DMS53 treated with DMSO at 0.1 percent for 48 hours (cell line): ENCODE data around the gene TES.

Experiments used
- DNase-seq: peaks from one replicate; lab custom pipeline; 2025; ENCODE audit not compliant: unreplicated experiment; lab: John Stamatoyannopoulos, UW

Gene TES

DNA sequence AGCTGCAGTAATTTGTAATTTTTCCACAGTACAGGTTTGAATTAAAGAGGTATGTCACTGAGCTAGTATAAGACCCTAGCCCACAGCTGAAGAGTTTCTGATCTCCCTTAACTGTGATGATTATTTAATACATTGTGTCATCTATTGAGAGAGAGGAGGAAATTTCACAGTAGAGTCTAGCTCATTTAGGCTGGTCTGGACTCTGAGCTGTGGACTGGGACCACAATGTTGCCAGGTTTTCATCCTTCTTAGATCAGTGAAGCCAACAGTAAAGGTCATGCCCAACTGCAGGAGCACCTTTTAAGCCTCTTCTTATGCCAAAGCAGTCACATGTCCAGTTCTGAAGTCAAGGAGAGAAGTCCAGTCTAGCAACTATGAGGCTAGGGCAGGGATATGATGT is 8.9 kb downstream of the TES start:
- DNase-seq, result no peak

DNA sequence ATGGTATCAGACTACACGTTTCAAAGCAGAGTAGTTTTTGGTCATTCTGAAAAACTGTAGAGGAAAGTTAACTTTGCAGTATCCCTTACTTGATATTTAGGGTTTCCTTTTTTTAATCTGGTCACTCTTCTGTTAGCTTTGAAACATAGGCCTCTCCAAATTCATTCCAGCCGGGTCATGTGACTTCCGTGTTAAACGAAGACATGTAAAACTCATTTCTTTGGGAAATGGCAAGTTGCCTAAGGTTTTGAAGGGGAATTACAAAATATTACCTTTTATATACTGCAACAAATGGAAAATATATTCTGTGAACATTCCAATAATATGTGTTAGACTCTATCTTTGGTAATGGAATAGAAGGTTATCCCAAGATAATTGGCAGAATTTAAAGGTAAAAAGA is 9.5 kb downstream of the TES start:
- DNase-seq, result no peak

DNA sequence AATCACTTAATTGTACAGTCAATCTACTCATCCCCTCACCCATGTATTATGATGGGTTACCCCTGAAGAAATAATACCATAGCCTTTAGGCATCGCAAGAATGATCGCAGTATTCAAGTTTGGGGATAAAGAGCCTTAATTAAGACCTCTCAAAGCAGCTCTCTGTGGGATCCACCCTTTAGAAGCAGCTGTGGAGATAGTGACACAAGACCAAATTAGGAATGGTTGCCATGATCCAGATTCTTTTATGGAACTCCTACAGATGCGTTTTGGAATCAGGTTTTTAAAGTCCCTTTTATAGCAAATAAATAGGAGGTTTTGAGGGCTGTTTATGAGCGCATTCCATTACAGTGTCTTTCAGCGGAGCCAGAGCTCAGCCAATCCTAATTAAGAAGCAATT is 12.2 kb downstream of the TES start:
- DNase-seq, result no peak

DNA sequence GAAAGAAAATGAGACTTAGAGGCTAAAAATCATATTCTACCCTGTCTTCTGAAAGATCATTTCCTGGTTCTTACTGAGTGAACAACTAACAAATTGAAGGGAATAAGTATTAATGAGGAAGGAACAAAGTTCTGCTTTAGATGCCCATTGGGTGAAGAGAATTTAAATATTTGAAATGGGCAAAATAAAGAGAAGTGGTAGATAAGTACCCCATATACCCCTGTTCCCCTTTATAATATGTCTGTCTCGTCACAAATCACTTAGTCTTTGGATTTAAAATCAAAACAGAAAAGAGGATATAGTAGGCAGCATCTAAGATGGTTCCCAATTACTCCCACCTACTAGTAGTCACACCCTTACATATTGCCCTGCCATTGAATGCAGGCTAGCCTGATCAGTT is 13.2 kb downstream of the TES start:
- DNase-seq, result no peak

DNA sequence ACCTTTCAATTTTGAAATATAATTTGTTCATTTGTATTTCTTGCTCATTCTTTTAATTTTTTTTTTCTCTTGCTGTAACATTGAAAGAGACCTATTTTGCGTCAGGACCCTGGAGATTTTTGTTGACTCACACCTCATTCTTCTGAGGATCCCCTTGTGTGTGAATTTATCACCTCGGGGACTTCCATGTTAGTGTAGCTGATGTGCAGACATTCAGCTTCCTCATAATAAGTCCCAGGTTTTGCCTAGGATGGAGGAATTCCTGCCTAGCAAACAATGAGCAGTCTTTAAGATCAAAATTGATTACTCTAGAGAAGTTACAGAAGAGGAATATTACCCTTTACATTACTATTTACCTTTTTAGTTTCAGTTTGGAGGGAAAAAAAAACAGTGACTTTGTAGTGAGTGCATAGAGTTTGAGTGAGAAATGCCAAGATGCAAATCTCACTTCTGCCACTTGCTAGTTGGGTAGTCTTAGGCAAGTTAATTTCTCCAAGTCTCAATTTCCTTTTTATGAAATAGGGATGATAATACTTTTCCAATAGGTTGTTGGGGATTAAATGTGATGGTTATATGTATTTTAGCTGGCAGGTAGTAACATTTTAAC is 14.3 kb downstream of the TES start:
- DNase-seq, result no peak

DNA sequence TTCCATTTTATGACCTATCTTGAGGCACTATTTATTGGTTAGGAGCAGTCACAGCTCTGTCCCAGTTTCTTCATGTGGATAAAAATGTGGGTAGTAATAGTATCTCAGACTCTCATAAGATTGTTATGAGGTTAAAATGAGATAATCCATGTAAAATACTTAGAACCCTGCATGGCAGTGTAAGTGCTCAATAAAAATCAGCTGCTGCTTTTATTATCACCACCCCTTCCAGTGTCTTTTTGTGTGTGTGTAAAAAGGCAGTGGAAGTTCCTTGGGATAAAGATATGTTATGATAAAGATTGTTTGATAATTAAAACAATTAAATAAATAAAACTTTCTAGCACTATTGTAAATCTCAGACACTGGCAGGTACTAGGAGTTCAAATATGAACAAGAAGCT is 15.5 kb downstream of the TES start:
- DNase-seq, result no peak

DNA sequence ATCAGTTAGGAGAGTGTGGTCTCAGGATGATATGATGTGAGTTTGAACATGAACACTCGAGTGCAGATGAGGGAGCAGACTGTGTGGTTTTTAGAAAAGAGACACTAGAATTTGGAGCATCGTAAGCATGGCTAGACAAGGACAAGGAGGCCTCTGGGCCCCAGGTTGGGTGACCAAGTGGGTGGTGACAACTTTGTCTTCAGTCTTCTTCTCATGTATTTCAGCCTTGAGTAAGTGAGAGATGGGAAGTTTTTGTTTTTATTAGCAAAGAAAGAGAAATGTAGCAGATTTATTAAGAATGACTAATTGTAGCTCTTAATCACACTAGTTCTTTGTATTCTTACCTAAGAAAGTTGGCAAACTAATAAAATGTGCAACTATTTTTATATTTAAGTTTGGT is 16.3 kb downstream of the TES start:
- DNase-seq, result no peak

DNA sequence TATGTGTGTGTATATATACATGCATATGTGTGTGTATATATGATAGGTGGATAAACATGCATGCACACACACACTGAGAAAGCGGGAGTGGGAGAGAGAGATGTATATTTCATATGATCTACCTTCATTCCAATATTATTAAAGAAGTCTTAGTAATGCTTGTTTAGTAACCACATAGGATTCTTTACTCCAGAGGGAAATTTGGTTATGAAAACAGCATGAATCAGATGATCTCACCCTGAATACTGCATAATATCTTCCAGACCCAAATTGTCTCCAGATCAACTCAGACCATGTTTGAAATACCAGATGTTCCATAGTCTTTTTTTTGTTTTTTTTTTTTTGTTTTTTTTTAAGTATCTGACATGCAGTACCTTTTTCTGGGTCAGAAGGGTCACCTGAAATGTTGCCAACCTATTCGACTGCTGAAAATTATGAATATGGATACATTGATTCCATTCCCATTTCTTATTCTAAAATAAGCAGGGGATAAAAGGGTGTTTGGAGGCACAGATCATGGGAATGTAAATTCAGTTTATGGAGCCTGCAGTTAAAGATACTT is 17.4 kb downstream of the TES start:
- DNase-seq, result no peak

DNA sequence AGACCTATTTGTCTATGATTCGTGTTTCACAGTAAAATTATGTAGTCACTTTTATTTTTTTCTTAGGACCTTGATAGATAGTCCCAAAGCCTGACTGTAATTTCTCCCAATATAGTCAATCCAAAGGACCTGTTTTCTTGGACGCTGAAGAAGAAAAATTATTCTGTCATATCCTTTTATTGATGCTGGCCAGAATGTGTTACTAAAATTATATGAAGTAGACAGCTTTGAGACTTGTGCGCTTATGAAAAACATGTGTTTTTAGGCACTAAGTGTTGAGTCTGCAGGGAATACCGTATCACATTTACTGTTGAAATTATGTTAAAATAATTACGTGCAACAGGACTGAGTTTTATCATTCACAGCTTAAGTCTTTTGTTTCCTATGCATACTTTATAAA is 17.9 kb downstream of the TES start:
- DNase-seq, result no peak

DNA sequence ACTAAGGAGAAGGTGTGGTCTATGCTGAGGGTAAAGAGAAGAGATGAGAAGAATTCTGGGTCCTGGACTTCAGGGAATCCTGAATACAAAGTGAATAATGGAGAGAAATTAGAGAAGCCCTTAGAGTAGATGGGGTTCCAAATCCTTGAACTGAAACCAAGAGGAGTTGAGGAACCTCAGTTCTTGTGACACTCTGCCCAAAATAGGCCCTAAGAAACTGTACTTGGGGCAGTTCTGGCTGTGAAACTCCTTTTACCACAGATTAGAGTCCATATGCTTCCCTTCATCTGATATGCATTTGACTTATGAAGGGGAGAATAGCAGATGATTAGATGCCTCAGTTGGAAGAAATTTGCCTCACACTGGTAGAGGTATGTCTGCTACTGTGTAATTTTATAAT is 19.0 kb downstream of the TES start:
- no peak for DNase-seq

DNA sequence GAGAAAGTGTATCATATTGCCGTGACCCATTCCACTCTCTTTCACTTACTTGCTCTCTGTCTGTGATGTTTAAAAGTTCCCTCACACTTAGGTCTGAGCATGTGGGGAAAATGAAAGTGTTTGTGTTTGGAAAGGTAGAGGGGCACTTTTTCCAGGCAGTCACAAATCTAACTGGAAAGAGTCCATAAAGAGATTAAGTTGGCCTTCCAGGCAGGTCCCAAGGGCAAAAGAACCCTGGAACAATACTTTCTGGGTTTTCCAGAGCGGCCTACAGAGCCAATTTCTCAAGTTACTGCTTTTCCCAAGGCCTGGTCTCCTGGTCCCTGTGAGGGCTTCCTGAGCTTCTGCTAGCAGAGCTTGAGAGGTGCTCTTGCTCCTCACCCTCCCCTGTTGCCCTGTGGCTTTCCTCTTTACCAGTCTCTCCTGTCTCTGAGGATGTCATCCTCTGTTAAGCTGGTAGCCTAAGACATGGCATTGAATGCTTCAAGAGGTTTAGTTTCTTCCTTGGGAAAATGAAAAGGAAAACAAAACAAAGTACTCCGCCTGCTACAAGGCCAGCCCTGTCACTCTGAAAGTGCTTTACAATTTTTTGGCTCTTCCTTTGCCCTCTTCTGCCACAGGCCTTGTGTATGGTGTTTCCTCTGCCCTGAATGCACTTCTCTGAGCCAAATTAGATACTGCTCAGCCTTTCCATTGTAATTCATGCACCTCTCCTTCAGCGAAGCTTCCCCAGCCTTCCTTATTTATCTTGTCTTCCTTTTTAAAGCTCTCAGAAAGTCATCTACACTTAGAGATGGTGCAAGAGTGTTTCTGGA is 20.1 kb downstream of the TES start:
- no peak for DNase-seq

DNA sequence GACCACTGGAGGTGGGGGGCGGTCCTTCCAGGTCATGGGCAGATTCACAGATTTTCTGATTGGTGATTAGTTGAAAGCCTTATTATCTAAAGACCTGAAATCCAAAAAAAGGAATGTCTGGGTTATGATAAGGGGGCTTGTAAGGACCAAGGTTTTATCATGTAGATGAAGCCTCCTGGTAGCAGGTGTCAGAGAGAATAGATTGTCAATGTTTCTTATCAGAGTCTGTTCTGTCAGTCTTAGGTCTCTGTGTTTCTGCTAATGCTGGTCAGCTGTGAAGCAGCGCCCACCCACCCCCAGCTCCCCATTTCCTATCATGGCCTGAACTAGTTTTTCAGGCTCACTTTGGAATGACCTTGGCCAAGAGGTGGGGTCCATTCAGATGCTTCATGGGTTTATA is 21.2 kb downstream of the TES start:
- DNase-seq, result no peak

DNA sequence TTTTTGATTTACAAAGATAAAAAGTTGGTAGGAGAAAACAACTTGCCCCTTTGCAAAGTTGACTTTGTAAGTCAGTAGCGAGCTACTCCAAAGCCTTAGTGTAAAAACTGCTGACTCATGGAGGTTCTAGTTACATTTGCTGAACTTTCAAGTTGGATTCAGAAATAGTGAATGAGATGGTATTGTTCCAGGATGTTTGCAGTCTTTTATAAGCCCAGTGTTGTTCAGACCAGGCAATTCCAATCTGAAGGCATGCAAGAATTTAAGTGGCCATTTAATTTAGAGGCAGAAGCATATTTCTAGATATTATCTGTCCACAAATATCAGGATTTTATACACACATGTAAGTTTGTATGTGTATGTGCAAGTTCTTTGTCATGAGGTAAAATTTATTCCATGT is 21.6 kb downstream of the TES start:
- DNase-seq, result peak; percentile 10

DNA sequence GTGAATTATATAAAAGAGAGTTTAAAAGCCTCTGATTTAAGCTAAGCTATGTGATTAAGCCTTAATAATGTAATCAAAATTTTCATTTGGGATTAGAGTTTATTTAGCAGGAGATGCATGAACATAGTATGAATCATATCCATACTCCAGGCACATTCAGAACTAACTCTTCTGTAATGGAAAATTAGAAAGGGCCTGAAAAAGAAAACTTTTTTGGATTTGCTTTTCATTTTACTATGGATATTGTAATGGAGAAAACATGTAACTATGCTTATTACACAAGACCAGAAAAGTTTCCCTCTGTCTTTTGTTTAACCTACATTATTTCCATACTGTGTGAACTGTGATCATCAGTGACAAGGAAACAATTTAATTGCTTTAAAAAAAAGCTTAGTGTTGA is 22.0 kb downstream of the TES start:
- no peak for DNase-seq

DNA sequence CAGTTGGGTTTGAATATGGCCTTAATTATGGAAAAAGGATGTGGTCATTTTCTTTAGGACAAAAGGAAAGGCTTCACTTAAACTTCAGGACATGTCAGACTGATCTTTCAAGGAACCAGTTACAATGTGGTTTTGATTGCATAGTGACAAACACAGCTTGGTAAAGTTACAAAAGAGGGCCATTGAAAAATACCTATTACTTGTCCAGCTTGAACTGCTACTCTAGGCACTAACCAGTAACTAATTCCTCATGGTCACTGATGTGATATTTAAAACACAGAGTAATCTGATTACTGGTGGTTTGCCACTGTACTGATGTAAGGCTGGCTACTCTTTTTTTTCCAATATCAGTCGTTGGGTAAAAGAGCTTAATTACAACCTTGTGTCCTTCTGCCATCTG is 22.6 kb downstream of the TES start:
- DNase-seq, result no peak

DNA sequence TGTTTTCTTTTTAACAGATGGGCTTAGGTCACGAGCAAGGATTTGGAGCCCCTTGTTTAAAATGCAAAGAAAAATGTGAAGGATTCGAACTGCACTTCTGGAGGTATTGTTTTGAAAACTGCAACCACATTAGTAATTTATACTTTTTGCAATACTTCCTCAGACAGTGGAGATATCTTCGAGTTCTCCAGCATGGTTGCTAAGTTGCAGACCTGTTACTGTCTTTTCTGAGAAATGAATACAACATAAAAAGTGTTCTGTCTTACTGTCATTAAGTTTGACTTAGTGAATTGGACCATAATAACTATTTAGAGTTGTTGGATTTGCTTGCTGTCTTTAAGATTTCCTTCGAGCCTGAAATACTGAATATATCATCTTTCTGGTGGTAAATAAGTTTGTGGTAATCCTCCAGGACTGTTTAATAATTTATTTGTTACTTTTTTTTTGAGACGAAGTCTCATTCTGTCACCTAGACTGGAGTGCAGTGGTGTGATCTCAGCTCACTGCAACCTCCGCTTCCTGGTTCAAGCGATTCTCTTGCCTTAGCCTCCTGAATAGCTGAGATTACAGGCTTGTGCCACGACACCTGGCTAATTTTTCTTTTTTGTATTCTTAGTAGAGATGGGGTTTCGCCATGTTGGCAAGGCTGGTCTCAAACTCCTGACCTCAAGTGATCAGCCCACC is 24.3 kb downstream of the TES start:
- no peak for DNase-seq

DNA sequence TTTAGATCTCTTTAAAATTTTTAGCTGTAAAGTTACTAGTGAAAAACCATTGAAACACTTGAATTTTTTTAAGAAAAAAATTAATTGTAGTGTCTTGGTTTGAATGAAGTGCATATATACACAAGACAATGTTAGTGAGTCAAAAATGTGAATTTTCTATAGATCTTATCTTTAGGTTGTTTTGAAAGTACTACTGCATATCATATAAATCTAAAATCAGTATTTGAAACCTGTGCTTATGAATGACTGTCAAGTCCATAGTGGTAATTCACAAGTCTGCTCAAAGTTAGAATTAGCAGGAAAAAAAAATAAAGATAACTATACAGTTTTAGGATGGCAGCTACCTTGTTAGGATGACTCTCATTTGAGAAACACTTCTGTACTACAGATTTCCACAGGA is 25.0 kb downstream of the TES start:
- DNase-seq, result no peak

DNA sequence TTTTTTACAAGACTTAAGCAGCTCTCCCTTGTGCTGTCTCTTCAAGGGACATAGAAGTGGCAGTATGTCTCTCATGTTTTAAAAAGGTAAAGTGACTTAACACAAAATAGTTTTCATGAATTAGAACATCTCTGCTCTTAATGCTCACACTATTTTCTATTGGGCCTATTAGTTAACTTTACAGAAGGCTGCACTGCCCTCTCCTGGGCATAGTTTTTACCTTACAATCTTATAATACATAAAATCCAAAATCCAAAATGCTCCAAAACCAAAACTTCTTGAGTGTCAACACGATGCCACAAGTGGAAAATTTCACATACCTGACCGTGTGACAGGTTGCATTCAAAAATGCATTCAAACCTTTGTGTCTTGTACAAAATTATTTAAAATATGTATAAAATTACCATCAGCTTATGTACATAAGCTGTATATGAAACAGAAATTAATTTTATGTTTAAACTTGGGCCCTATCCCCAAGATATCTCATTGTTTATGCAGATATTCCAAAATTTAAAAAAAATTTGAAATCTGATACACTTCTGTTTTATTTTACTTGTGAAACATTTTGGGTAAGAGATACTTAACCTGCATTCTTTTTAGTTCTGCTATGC is 25.8 kb downstream of the TES start:
- peak; percentile 53 for DNase-seq

DNA sequence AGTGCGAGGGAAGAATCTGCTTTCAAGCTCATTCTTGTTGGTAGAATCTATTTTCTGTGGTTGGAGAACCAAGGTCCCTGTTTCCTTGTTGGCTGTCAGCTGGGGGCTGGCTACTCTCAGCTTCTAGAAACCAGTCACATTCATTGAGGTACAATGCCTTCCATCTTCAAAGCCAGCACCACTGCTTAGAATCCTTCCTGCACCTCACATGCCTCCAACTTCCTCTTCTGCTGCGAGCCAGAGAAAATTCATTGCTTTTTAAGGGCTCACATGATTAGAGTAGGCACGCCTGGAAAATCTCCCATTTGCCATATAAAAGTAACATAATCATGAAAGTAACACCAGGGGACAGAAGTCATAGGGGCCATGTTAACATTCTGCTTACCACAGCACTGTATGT is 28.7 kb downstream of the TES start:
- DNase-seq, result no peak

DNA sequence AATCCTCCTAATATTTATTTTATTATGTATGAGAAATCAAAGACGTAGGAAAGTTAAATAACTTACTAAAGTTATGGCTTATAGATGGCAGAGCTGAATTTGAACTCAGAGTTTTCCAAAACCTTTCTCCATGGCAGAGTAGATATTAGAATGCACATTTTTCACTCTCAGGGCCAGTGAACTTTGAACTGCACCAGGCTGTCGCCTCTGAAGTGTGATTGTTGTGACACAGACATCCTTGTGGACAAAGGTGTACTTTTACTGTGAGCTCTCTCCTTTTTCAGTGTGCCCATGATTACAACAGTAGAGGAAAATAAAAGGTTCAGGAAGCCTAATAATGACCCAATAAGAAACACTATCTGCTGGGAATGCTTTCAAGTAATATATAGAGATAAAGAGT is 29.1 kb downstream of the TES start:
- DNase-seq, result no peak

DNA sequence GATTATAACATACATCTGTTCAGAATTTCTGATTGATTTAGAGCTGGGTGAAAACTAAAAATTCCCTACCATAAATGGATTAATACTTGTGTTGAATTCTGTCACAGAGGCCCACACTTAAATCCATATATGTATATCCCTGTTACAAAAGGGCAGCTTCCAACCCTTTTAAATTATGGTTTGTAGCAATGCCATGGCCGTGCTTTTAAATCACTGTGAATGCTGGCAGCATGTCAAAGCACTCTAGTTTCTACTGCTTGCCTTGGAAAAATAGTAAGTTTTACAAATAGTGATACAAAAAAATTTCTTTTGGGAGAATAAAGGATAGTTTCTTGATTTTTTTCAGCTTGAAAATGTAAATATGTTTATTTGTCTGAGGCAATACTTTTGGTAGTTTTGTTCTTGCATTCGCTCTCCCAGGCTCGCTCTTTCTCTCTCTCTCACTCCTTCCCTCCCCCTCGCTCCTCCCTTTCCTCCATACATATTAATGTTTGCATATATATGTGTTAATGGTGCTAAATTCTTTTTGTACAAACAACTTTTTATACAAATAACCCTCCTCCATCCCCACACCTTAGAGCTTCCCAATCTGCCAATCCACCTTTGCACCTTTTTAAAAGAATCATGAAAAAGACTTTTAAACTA is 29.8 kb downstream of the TES start:
- no peak for DNase-seq
